ENCODE results near the gene SIPA1L3. TPM values are rescaled to one million over a fixed set of nuclear protein-coding genes. Genes with fewer than 3 reads are reported as not detected.

SIPA1L3 gene
- total and polyA plus RNA-seq, 2 of the 13 experiments (the other 11 are each of a cell fraction or from before 2014, with no cell fraction given): 5.5 to 7.7 TPM

DNA sequence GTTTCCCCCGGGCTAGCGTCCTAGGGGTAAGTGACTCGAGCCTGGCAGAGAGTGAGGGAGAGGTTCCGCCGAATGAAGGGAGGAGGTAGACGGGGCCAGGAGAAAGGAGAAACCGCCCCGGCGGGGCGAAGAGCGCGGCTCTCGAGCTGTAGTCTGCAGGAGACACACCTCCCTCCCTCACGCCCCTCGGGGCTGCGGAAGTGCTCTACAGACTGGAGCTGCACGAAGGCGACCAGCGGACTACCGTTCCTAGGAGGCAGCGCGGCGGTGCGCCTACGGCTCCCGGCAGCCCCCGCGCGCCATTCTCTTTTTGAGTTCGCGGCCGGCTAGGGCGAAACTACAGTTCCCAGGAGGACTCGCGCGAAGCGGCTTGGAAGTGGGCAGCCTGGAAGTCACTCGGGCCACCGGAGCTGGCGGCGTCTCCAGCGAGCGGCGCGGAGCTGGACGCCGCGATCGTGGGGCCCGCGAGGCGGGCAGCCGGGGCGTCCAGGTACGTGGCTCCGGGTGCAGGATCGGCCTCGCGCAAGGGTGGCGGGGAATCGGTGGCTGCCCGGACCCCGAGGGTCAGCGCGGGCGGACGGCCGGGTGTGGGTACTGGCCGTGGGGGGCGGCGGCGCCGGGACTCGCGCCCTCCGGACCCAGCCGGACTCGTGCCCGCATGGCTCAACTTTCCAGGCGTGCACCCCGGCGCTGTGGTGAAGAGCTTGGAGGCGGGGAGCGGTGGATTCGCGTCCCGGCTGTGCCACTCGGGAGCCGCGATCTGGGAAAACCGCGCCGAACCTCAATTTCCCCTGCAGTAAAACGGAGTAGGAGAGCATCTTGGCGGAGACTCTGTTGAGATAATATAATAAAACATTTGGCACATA lies at the start of gene SIPA1L3 (continued):
- TF ChIP-seq, protein P1, sequence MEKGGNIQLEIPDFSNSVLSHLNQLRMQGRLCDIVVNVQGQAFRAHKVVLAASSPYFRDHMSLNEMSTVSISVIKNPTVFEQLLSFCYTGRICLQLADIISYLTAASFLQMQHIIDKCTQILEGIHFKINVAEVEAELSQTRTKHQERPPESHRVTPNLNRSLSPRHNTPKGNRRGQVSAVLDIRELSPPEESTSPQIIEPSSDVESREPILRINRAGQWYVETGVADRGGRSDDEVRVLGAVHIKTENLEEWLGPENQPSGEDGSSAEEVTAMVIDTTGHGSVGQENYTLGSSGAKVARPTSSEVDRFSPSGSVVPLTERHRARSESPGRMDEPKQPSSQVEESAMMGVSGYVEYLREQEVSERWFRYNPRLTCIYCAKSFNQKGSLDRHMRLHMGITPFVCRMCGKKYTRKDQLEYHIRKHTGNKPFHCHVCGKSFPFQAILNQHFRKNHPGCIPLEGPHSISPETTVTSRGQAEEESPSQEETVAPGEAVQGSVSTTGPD (CRISPR knock-in tag; IDR thresholded peaks at IDR 0.05): no peak
- TF ChIP-seq, protein P2, sequence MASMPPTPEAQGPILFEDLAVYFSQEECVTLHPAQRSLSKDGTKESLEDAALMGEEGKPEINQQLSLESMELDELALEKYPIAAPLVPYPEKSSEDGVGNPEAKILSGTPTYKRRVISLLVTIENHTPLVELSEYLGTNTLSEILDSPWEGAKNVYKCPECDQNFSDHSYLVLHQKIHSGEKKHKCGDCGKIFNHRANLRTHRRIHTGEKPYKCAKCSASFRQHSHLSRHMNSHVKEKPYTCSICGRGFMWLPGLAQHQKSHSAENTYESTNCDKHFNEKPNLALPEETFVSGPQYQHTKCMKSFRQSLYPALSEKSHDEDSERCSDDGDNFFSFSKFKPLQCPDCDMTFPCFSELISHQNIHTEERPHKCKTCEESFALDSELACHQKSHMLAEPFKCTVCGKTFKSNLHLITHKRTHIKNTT (CRISPR knock-in tag; IDR thresholded peaks at IDR 0.05): no peak
- TF ChIP-seq HCFC1 (IDR thresholded peaks at IDR 0.05; ENCODE audit: low read depth, low read length) (peak; percentile 95), ZSCAN9 (CRISPR knock-in tag; IDR thresholded peaks at IDR 0.05; ENCODE audit: borderline replicate concordance) (no peak; the same call in 1 of the 2 replicates), ZNF839 (CRISPR knock-in tag; IDR thresholded peaks at IDR 0.05; ENCODE audit: borderline replicate concordance) (no peak), EEA1 (CRISPR knock-in tag; IDR thresholded peaks at IDR 0.05; ENCODE audit: borderline replicate concordance) (peak; percentile 57; the same call in 1 of the 2 replicates), MZF1 (CRISPR knock-in tag; IDR thresholded peaks at IDR 0.05; ENCODE audit: borderline replicate concordance) (no peak), PTBP1 (IDR thresholded peaks at IDR 0.05; ENCODE audit: low read depth, low read length, poor library complexity, severe bottlenecking) (no peak), HMGA1 (CRISPR knock-in tag; conservative IDR thresholded peaks at IDR 0.05) (no peak), ISX (CRISPR knock-in tag; conservative IDR thresholded peaks at IDR 0.05) (no peak), REL (CRISPR knock-in tag; conservative IDR thresholded peaks at IDR 0.05) (peak; percentile 70; the same call in 1 of the 2 replicates), ZNF75D (CRISPR knock-in tag; IDR thresholded peaks at IDR 0.05; ENCODE audit: borderline replicate concordance) (no peak), ZNF350 (CRISPR knock-in tag; IDR thresholded peaks at IDR 0.05; ENCODE audit: borderline replicate concordance, low read depth) (peak; percentile 82; the same call in 1 of the 2 replicates), ZNF598 (CRISPR knock-in tag; IDR thresholded peaks at IDR 0.05; ENCODE audit: borderline replicate concordance) (no peak; the same call in 1 of the 2 replicates), ZNF317 (CRISPR knock-in tag; IDR thresholded peaks at IDR 0.05) (no peak), ZNF264 (CRISPR knock-in tag; IDR thresholded peaks at IDR 0.05) (no peak), JARID2 (CRISPR knock-in tag; IDR thresholded peaks at IDR 0.05; ENCODE audit: insufficient replicate concordance) (no peak), TGIF2 (CRISPR knock-in tag; IDR thresholded peaks at IDR 0.05) (0 out of 2 replicates have a peak, but pooled peaks have one; percentile 17)
- TF ChIP-seq, protein P3, sequence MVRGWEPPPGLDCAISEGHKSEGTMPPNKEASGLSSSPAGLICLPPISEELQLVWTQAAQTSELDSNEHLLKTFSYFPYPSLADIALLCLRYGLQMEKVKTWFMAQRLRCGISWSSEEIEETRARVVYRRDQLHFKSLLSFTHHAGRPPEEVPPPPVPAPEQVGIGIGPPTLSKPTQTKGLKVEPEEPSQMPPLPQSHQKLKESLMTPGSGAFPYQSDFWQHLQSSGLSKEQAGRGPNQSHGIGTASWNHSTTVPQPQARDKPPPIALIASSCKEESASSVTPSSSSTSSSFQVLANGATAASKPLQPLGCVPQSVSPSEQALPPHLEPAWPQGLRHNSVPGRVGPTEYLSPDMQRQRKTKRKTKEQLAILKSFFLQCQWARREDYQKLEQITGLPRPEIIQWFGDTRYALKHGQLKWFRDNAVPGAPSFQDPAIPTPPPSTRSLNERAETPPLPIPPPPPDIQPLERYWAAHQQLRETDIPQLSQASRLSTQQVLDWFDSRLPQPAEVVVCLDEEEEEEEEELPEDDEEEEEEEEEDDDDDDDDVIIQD (CRISPR knock-in tag; IDR thresholded peaks at IDR 0.05; ENCODE audit: low read depth): no peak
- TF ChIP-seq, protein P4, sequence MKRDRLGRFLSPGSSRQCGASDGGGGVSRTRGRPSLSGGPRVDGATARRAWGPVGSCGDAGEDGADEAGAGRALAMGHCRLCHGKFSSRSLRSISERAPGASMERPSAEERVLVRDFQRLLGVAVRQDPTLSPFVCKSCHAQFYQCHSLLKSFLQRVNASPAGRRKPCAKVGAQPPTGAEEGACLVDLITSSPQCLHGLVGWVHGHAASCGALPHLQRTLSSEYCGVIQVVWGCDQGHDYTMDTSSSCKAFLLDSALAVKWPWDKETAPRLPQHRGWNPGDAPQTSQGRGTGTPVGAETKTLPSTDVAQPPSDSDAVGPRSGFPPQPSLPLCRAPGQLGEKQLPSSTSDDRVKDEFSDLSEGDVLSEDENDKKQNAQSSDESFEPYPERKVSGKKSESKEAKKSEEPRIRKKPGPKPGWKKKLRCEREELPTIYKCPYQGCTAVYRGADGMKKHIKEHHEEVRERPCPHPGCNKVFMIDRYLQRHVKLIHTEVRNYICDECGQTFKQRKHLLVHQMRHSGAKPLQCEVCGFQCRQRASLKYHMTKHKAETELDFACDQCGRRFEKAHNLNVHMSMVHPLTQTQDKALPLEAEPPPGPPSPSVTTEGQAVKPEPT (CRISPR knock-in tag; IDR thresholded peaks at IDR 0.05; ENCODE audit: low read depth): 0 out of 2 replicates have a peak, but pooled peaks have one; percentile 40
- TF ChIP-seq, protein P5, sequence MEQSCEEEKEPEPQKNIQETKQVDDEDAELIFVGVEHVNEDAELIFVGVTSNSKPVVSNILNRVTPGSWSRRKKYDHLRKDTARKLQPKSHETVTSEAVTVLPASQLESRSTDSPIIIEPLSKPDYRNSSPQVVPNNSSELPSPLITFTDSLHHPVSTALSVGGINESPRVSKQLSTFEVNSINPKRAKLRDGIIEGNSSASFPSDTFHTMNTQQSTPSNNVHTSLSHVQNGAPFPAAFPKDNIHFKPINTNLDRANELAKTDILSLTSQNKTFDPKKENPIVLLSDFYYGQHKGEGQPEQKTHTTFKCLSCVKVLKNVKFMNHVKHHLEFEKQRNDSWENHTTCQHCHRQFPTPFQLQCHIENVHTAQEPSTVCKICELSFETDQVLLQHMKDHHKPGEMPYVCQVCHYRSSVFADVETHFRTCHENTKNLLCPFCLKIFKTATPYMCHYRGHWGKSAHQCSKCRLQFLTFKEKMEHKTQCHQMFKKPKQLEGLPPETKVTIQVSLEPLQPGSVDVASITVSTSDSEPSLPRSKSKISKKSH (CRISPR knock-in tag; IDR thresholded peaks at IDR 0.05; ENCODE audit: borderline replicate concordance): 0 out of 2 replicates have a peak, but pooled peaks have one; percentile 33
